Stimulated activated memory B cell treated with anti-CD40 and anti-IgM and Interleukin-4, amounts not matched to agents 10 μg/mL and 1 μg/mL and 100 μg/mL, for 72 hours (primary cell): Measurements from ENCODE around the gene PLCB3.
"Not testable (repeated sequence)": the region's sequence is repeated elsewhere in the genome, so short reads cannot be mapped to it uniquely, and the experiment has no call there.

Experiments used
- ATAC-seq: fragments of 150-1000 bp; cut with Tn5 transposase; 2 replicates; pipeline ENCODE4 v1.10.0; 2021
- H3K27ac Mint-ChIP-seq: one replicate; pipeline ENCODE4 v1.8.0; 2022; ENCODE audit warnings: mild to moderate bottlenecking, mixed read lengths
- H3K27me3 Mint-ChIP-seq: one replicate; pipeline ENCODE4 v1.8.0; 2022; ENCODE audit warnings: mixed read lengths
- H3K36me3 Mint-ChIP-seq: one replicate; pipeline ENCODE4 v1.8.0; 2022; ENCODE audit warnings: mixed read lengths
- H3K4me1 Mint-ChIP-seq: one replicate; pipeline ENCODE4 v1.8.0; 2022; ENCODE audit warnings: mixed read lengths
- H3K4me3 Mint-ChIP-seq: one replicate; pipeline ENCODE4 v1.8.0; 2022; ENCODE audit warnings: mild to moderate bottlenecking, moderate library complexity, mixed read lengths
- H3K9me3 Mint-ChIP-seq: one replicate; pipeline ENCODE4 v1.8.0; 2022; ENCODE audit warnings: mixed read lengths

PLCB3 gene

GRCh38 chr11:64303109-64304031 is 52.0 kb downstream of the PLCB3 start:
- Mint-ChIP-seq H3K36me3 (peaks cover 5% of the 10 kb centered on the region), H3K9me3 (no peaks in the 10 kb centered on the region), H3K27me3 (peaks cover 31% of the 10 kb centered on the region), H3K4me3 (peak overlapping the region; percentile 94), H3K27ac (peak overlapping the region; percentile 99), H3K4me1 (peaks cover 47% of the 10 kb centered on the region)
- no peak for ATAC-seq

DNA sequence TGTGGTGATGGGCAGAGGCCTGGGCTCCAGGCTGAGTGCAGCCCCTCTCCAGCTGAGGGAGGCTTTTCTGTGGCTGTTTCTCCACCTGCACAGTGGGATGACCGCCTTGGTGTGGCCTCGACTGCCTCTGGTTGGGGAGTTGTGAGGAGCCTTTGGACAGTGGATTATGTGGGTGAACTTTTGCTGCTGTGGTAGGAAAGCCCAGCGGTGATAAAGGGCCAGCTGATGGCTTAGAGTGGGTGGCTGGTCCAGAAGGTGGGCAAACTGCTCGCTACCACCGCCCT is 52.6 kb downstream of the PLCB3 start:
- Mint-ChIP-seq H3K4me1 (peaks cover 47% of the 10 kb centered on the region), H3K9me3 (no peaks in the 10 kb centered on the region), H3K27ac (peak overlapping the region; percentile 99), H3K36me3 (peaks cover 5% of the 10 kb centered on the region), H3K27me3 (peaks cover 25% of the 10 kb centered on the region), H3K4me3 (peak overlapping the region; percentile 94)
- ATAC-seq, result no peak

- Mint-ChIP-seq H3K36me3 (peaks cover 5% of the 10 kb centered on the region), H3K4me1 (peaks cover 42% of the 10 kb centered on the region), H3K27ac (peak overlapping the region; percentile 99), H3K27me3 (peaks cover 19% of the 10 kb centered on the region), H3K9me3 (no peaks in the 10 kb centered on the region), H3K4me3 (peak overlapping the region; percentile 94)
- peak; percentile 56 for ATAC-seq
These were observed 53.2 kb downstream of the PLCB3 start for GRCh38 chr11:64304316-64305072.

GRCh38 chr11:64305075-64305690 is 53.9 kb downstream of the PLCB3 start, which contains the start of gene ESRRA:
Gene ESRRA (plus strand): TSS chr11:64305524. CDS start chr11:64307180, 1,656 bp downstream.
- H3K9me3 Mint-ChIP-seq, result no peaks in the 10 kb centered on the region
- peaks cover 5% of the 10 kb centered on the region for H3K36me3 Mint-ChIP-seq
- H3K4me1 Mint-ChIP-seq, result peaks cover 35% of the 10 kb centered on the region
- ATAC-seq, result peak; percentile 91
- H3K27ac Mint-ChIP-seq, result peak within 1 kb of the TSS; percentile 99
- H3K4me3 Mint-ChIP-seq, result peak within 1 kb of the TSS; percentile 99
- peaks cover 12% of the 10 kb centered on the region for H3K27me3 Mint-ChIP-seq

DNA sequence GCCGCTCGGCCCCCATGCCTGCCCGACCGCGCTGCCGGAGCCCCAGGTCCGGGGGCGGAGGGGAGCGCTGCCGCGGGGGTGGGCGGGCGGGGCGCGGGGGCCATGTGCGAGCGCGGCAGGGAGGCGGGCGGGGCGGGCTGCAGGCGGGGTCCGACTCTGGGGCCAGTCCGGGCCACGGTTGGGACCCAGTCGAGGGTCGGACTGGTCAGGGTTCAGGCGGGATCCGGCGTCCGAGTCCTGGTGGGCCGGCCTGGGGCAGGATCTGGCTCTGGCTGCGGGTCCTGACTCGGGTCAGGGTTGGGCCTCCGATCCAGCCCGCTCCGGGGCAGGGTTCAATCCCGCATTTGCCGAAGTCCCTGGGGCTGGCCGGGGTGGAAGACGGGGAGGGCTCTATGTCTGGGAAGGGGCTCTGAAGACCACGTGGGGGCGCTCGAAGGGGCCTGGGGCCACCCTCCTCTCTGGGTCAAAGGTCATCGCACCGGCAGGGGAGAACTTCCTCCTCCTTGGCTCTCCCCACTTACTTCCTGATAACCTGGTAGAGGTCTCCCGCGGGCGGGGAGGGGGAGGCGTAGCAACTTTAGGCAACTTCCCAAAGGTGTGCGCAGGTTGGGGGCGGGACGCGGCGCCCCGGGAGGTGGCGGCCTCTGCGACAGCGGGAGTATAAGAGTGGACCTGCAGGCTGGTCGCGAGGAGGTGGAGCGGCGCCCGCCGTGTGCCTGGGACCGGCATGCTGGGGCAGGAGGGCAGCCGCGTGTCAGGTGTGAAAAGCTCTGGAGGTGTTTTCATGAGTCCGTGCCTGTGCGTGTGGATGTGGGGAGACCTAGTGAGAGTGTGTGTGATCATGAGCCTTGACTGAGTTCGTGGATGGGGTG is 54.6 kb downstream of the PLCB3 start:
- H3K27me3 Mint-ChIP-seq, result peaks cover 5% of the 10 kb centered on the region
- peak; percentile 56 for ATAC-seq
- peaks cover 28% of the 10 kb centered on the region for H3K4me1 Mint-ChIP-seq
- H3K27ac Mint-ChIP-seq, result peak overlapping the region; percentile 99
- H3K9me3 Mint-ChIP-seq, result no peaks in the 10 kb centered on the region
- H3K36me3 Mint-ChIP-seq, result peaks cover 5% of the 10 kb centered on the region
- peak overlapping the region; percentile 99 for H3K4me3 Mint-ChIP-seq

DNA sequence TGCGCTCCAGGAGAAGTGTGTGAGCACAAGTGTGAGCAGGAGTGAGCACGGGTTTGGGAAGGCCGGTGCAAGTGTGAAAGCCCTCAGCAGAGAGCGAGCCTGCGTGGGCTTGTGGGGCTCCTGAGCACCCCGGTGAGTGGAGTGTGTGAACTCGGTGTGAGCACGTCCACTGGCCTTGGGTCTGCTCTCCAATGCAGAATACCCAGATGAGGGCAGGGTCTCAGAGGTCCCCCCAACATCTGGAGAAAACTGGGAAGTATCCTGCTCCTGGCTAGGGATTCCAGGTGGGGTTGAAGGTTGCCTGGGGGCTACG is 55.2 kb downstream of the PLCB3 start:
- no peaks in the 10 kb centered on the region for H3K27me3 Mint-ChIP-seq
- H3K4me3 Mint-ChIP-seq, result peak overlapping the region; percentile 99
- no peaks in the 10 kb centered on the region for H3K9me3 Mint-ChIP-seq
- peaks cover 5% of the 10 kb centered on the region for H3K36me3 Mint-ChIP-seq
- ATAC-seq, result no peak
- H3K4me1 Mint-ChIP-seq, result peaks cover 26% of the 10 kb centered on the region
- peak overlapping the region; percentile 99 for H3K27ac Mint-ChIP-seq

DNA sequence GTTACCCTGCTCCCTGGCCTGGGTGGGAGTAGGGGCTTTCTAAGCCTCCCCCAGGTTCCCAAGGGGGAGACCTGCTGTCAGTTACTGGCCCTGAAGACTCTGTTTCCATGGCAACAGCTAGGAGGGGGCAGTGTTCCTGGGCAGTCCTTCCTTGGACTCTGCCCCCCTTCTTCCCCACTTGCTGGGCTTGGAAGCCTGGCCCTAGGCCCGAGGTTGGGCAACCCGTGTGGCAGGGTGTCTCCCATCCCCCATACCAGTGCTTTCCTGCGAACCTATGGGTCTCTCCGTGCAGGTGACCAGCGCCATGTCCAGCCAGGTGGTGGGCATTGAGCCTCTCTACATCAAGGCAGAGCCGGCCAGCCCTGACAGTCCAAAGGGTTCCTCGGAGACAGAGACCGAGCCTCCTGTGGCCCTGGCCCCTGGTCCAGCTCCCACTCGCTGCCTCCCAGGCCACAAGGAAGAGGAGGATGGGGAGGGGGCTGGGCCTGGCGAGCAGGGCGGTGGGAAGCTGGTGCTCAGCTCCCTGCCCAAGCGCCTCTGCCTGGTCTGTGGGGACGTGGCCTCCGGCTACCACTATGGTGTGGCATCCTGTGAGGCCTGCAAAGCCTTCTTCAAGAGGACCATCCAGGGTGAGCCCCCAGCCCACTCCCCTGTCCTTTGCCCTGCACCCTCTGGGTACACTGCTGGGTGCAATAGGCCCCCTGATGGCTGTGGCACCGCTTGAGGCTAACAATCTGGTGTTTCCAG is 55.7 kb downstream of the PLCB3 start:
- peak overlapping the region; percentile 99 for H3K27ac Mint-ChIP-seq

GRCh38 chr11:64307795-64308194 is 56.5 kb downstream of the PLCB3 start:
- H3K36me3 Mint-ChIP-seq, ATAC-seq, H3K27me3 Mint-ChIP-seq, H3K9me3 Mint-ChIP-seq: not testable (repeated sequence)
- Mint-ChIP-seq H3K4me1 (peaks cover 32% of the 10 kb centered on the region), H3K4me3 (peak overlapping the region; percentile 36), H3K27ac (peak overlapping the region; percentile 66)

More for the DNA sequence above, 55.7 kb downstream of the PLCB3 start:
- Mint-ChIP-seq H3K9me3 (no peaks in the 10 kb centered on the region), H3K4me1 (peaks cover 26% of the 10 kb centered on the region), H3K4me3 (peak overlapping the region; percentile 99), H3K27me3 (no peaks in the 10 kb centered on the region), H3K36me3 (peaks cover 5% of the 10 kb centered on the region)
- ATAC-seq, result no peak

DNA sequence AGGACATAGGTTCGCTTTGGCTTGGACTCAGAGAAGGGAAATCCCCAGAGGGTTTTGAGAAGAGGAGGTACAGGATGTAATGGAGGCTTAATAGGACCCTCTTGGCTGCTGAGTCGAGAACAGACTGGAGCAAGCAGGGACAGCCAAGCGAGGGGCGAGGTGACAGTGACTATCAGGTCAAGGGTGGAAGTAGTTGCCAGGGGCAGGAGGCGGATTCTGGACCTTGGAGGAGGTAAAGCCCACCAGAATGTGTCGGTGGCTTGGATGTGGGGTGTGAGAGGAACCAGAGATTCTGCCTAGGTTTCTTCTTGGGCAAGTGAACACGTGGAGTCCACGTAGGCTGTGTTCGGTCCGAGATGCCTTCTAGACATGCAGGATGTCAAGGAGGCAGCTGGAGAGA is 61.6 kb downstream of the PLCB3 start:
- Mint-ChIP-seq H3K4me3 (no peak overlapping the region), H3K9me3 (no peaks in the 10 kb centered on the region), H3K4me1 (peaks cover 25% of the 10 kb centered on the region), H3K27me3 (no peaks in the 10 kb centered on the region), H3K27ac (peak overlapping the region; percentile 46), H3K36me3 (peaks cover 21% of the 10 kb centered on the region)
- ATAC-seq, result no peak

DNA sequence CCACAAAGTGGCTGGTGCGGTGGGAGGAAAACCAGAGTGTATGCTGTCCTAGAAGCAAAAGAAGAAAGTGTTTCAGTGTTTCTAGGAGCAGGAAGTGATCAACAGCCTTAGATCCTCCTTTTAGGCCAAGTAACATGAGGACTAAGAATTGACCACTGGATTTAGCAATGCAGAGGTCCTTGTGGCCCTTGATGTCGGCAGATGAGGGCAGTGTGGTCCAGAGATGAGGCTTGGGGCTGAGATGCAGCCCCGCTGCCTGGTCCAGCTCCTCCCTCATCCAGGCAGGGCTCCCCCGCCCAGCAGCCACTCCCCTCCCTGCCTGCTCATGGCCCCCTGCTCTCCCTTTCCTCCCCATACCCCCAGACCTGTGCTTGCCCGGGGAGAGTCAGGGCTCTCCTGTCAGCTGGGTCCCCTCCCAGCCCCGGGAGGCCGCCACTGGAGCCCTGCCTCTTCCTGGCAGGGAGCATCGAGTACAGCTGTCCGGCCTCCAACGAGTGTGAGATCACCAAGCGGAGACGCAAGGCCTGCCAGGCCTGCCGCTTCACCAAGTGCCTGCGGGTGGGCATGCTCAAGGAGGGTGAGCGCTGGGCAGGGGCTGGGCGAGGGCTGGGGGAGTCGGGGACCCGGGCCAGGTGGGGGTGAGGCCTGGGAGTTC is 62.3 kb downstream of the PLCB3 start:
- Mint-ChIP-seq H3K27ac (peak overlapping the region; percentile 46), H3K4me1 (peaks cover 25% of the 10 kb centered on the region), H3K9me3 (no peaks in the 10 kb centered on the region), H3K36me3 (peaks cover 21% of the 10 kb centered on the region), H3K4me3 (no peak overlapping the region), H3K27me3 (no peaks in the 10 kb centered on the region)
- no peak for ATAC-seq

DNA sequence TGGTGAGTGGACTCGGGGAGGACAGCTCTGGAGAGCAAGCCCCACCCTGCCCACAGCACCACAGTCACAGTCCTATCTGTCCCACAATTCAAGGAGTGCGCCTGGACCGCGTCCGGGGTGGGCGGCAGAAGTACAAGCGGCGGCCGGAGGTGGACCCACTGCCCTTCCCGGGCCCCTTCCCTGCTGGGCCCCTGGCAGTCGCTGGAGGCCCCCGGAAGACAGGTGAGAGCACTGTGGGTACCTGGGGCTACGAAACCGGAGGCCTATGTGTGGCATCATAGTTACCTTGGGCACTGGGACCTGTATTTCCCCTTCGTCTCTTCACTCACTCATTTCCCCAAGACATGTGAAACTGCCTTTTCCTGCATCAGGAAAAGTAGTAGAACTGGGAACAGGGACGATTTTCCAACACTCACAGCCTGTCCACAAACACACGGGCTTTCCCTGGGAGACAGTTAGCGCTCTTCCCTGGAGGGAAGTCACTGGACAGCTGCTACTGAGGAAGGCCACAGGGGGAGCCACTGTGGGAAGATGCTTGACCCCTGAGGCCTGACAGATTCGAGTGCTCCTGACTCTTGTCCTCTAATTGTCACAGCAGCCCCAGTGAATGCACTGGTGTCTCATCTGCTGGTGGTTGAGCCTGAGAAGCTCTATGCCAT is 62.9 kb downstream of the PLCB3 start:
- H3K36me3 Mint-ChIP-seq, result peaks cover 21% of the 10 kb centered on the region
- H3K27me3 Mint-ChIP-seq, result no peaks in the 10 kb centered on the region
- H3K27ac Mint-ChIP-seq, result no peak overlapping the region
- no peaks in the 10 kb centered on the region for H3K9me3 Mint-ChIP-seq
- H3K4me3 Mint-ChIP-seq, result no peak overlapping the region
- ATAC-seq, result no peak
- peaks cover 31% of the 10 kb centered on the region for H3K4me1 Mint-ChIP-seq

DNA sequence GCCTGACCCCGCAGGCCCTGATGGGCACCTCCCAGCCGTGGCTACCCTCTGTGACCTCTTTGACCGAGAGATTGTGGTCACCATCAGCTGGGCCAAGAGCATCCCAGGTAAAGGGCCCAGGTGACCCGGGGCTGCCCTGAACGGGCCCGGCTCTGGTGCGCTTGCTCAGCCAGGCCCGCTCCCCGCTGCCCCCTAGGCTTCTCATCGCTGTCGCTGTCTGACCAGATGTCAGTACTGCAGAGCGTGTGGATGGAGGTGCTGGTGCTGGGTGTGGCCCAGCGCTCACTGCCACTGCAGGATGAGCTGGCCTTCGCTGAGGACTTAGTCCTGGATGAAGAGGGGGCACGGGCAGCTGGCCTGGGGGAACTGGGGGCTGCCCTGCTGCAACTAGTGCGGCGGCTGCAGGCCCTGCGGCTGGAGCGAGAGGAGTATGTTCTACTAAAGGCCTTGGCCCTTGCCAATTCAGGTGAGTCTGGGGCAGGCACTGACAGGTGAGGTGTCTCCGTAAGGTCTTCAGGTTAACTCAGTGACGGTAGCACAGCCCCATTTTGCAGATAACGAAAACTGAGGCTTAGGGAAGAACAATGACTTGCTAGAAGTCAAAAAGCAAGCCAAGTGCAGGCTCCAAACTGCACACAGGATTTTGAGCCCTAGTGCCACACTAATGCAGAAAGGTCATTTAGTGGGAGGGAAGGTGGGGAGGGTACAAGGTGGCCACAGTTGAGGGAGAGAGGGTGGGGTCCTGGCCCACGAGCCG is 63.7 kb downstream of the PLCB3 start:
- no peak overlapping the region for H3K27ac Mint-ChIP-seq
- H3K27me3 Mint-ChIP-seq, result no peaks in the 10 kb centered on the region
- H3K4me3 Mint-ChIP-seq, result peak overlapping the region; percentile 10
- peaks cover 39% of the 10 kb centered on the region for H3K4me1 Mint-ChIP-seq
- H3K9me3 Mint-ChIP-seq, result no peaks in the 10 kb centered on the region
- no peak for ATAC-seq
- peaks cover 22% of the 10 kb centered on the region for H3K36me3 Mint-ChIP-seq
